Colonic mucosa (tissue), 4 donors: ENCODE measurements around the gene DNAJC15. TPM values are rescaled to one million over a fixed set of nuclear protein-coding genes. Genes with fewer than 3 reads are reported as not detected.

Experiments
- DNase-seq: peaks from one replicate; pipeline ENCODE4 v3.0.0-alpha.2; 2020
- H3K27ac ChIP-seq: fragments of 200-600 bp; one replicate; pipeline ENCODE4 v1.8.0; 2021
- H3K27me3 ChIP-seq: fragments of 200-600 bp; one replicate; pipeline ENCODE4 v1.8.0; 2021
- H3K36me3 ChIP-seq: fragments of 200-600 bp; one replicate; pipeline ENCODE4 v1.8.0; 2021
- H3K4me1 ChIP-seq: fragments of 200-600 bp; one replicate; pipeline ENCODE4 v1.8.0; 2021; ENCODE audit warnings: mild to moderate bottlenecking
- H3K4me3 ChIP-seq: fragments of 200-600 bp; one replicate; pipeline ENCODE4 v1.8.0; 2021
- H3K9ac ChIP-seq, 2 donors: one replicate each; pipeline ENCODE4 v1.7.0; 2013; ENCODE audit warnings: control low read depth in 2 of 2, low read depth in 2 of 2, low read length in 2 of 2
- H3K9me3 ChIP-seq: fragments of 200-600 bp; one replicate; pipeline ENCODE4 v1.8.0; 2021
- intact Hi-C: fragments of 100-400 bp; cut with DNase I; formaldehyde crosslinking; loops from one replicate; pipeline ENCODE4 v1.14.1; 2022
- total RNA-seq, 2 donors: library from RNA; stranded (reverse); fragmentation: NEBNext Ultra II Directional in 1 of 2; extraction: Animal tissue kit (Norgen Biotek cat#: 25700) in 1 of 2; gene quantifications; one replicate each; pipeline ENCODE4 v1.2.1, GENCODE V29; 2021
- TF ChIP-seq, protein P1 (sequence below): fragments of 200-600 bp; IDR thresholded peaks from one replicate; pipeline ENCODE4 v1.8.0; 2022; ENCODE audit warnings: antibody characterized with exemption, mild to moderate bottlenecking
- donor health status: healthy.
- donor health status: DM: no; HTN: no; CAD: no.
- donor health status: DM: no; HTN: no; CAD: no.

DNAJC15 gene
- total RNA-seq, 2 donors from 2014 or later: 6.6 to 14.6 TPM

DNA sequence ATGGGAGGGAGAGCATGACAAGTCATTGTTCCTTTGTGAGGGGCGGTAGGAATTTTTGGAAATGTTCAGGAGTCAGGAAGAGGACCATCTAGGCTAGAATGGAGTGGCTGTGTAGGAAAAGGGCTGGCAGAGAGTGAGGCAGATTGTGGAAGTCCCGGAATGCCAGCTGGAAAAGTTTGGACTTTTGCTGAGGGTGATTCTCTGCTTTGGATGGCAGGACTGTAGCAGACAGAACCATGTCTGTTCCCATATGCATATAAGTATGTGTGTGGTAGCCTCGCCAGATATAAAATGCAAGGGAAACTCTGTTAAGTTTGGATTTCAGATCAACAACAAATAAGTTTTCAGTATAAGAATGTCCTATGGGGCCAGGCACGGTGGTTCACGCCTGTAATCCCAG lies 112.1 kb downstream of the DNAJC15 start:
- no peak overlapping the region for H3K9ac ChIP-seq

DNA sequence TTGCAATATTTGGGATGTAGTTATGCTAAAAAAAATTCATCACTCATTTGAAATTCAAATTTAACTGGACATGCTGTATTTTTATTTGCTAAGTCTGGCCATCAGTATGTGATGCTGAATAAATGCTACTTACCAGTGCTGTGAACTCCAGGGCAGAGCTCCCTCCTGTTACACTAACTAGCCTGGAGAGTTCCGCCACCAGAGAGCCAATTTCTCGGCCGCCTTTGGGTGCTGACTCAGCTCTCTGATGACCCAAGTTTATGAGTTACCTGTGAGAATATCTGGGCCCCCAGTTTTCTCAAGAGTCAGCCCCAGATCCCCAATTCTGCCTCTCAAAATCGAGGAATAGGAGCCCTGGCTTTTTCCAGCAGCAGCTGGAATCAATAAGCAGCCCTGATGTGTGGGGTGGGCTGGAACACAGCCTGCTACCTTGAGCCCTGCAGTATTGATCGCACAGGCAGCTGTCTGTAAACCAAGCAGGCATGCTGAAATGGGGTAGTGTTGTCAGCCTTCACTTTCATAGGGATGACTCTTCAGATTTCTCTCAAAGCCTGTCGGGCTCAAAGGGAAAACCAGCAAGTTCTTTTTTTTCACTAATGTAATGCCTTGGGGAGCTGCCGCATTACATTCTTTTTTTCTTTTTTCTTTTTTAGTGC lies 113.7 kb downstream of the DNAJC15 start:
- H3K27me3 ChIP-seq: no peaks in the 10 kb centered on the region
- H3K4me1 ChIP-seq: no peaks in the 10 kb centered on the region
- H3K4me3 ChIP-seq: no peak overlapping the region
- TF ChIP-seq, protein P1, sequence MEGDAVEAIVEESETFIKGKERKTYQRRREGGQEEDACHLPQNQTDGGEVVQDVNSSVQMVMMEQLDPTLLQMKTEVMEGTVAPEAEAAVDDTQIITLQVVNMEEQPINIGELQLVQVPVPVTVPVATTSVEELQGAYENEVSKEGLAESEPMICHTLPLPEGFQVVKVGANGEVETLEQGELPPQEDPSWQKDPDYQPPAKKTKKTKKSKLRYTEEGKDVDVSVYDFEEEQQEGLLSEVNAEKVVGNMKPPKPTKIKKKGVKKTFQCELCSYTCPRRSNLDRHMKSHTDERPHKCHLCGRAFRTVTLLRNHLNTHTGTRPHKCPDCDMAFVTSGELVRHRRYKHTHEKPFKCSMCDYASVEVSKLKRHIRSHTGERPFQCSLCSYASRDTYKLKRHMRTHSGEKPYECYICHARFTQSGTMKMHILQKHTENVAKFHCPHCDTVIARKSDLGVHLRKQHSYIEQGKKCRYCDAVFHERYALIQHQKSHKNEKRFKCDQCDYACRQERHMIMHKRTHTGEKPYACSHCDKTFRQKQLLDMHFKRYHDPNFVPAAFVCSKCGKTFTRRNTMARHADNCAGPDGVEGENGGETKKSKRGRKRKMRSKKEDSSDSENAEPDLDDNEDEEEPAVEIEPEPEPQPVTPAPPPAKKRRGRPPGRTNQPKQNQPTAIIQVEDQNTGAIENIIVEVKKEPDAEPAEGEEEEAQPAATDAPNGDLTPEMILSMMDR: no peak
- DNase-seq: no peak
- intact Hi-C loops: loop anchor here (10.0 kb wide), 2 partner anchors 252 to 542 kb away; no protein-coding TSS in a partner anchor
- H3K9ac ChIP-seq: no peak overlapping the region
- no peaks in the 10 kb centered on the region for H3K9me3 ChIP-seq
- no peaks in the 10 kb centered on the region for H3K36me3 ChIP-seq
- no peak overlapping the region for H3K27ac ChIP-seq

More for the DNA sequence above, 112.1 kb downstream of the DNAJC15 start:
- DNase-seq: no peak
- Histone ChIP-seq H3K27me3 (no peaks in the 10 kb centered on the region), H3K4me3 (no peak overlapping the region), H3K4me1 (no peaks in the 10 kb centered on the region), H3K27ac (no peak overlapping the region), H3K36me3 (no peaks in the 10 kb centered on the region), H3K9me3 (no peaks in the 10 kb centered on the region)
- intact Hi-C loops: loop anchor here (10.0 kb wide), 2 partner anchors 251 to 541 kb away; no protein-coding TSS in a partner anchor
- TF ChIP-seq, protein P1: no peak

- Histone ChIP-seq H3K36me3 (no peaks in the 10 kb centered on the region), H3K9ac (no peak overlapping the region), H3K4me1 (no peaks in the 10 kb centered on the region), H3K9me3 (no peaks in the 10 kb centered on the region), H3K27me3 (no peaks in the 10 kb centered on the region), H3K27ac (no peak overlapping the region), H3K4me3 (no peak overlapping the region)
- intact Hi-C loops: loop anchor here (10.0 kb wide), 2 partner anchors 254 to 544 kb away; no protein-coding TSS in a partner anchor
- TF ChIP-seq, protein P1: no peak
- DNase-seq: no peak
Observed at GRCh38 chr13:43139211-43139610, 115.8 kb downstream of the DNAJC15 start.

- intact Hi-C loops: loop anchor here (10.0 kb wide), 2 partner anchors 255 to 545 kb away; no protein-coding TSS in a partner anchor
- H3K9me3 ChIP-seq: no peaks in the 10 kb centered on the region
- DNase-seq: no peak
- H3K4me3 ChIP-seq: no peak overlapping the region
- no peaks in the 10 kb centered on the region for H3K27me3 ChIP-seq
- H3K9ac ChIP-seq: no peak overlapping the region
- H3K36me3 ChIP-seq: no peaks in the 10 kb centered on the region
- TF ChIP-seq, protein P1: no peak
- H3K27ac ChIP-seq: no peak overlapping the region
- no peaks in the 10 kb centered on the region for H3K4me1 ChIP-seq
Observed at GRCh38 chr13:43139921-43140320, 116.5 kb downstream of the DNAJC15 start.

GRCh38 chr13:43140985-43141384 lies 117.6 kb downstream of the DNAJC15 start:
- Histone ChIP-seq H3K4me1 (no peaks in the 10 kb centered on the region), H3K9me3 (no peaks in the 10 kb centered on the region), H3K27me3 (no peaks in the 10 kb centered on the region), H3K27ac (no peak overlapping the region), H3K36me3 (no peaks in the 10 kb centered on the region), H3K4me3 (no peak overlapping the region), H3K9ac (no peak overlapping the region)
- intact Hi-C loops: no loop called here
- no peak for DNase-seq
- TF ChIP-seq, protein P1: no peak
